Gastrocnemius medialis (tissue), 4 donors: ENCODE results near the gene EIF3D. TPM values are rescaled to one million over a fixed set of nuclear protein-coding genes. Genes with fewer than 3 reads are reported as not detected.
A peak's percentile ranks its signal among the peaks of the same experiment; 100 is the strongest.

Source experiments
- ATAC-seq, 2 donors: fragments of 150-250 bp; one replicate each; pipeline ENCODE4 v1.9.1; 2016
- DNase-seq, 2 donors: peaks; one replicate each; pipeline ENCODE4 v3.0.0-alpha.2; 2019
- H3K27ac ChIP-seq, 4 donors: fragments of 200-600 bp; sonication (generic); 1 replicate in 1 of 4; 2 replicates in 3 of 4; pipeline ENCODE4 v1.5.1; 2016 to 2018; ENCODE audit warnings: mild to moderate bottlenecking in 2 of 4, moderate library complexity in 1 of 4
- H3K27me3 ChIP-seq, 3 donors: fragments of 200-600 bp; sonication (generic) in 2 of 3; 1 replicate in 1 of 3; 2 replicates in 2 of 3; pipeline versions ENCODE4 v1.5.1 to v1.6.0; 2016 to 2019; ENCODE audit warnings: mild to moderate bottlenecking in 1 of 3, moderate library complexity in 1 of 3
- H3K36me3 ChIP-seq, 2 donors: fragments of 200-600 bp; sonication (generic) in 1 of 2; one replicate each; pipeline ENCODE4 v1.5.1; 2017 to 2018
- H3K4me1 ChIP-seq, 2 donors: fragments of 200-600 bp; sonication (generic) in 1 of 2; one replicate each; pipeline ENCODE4 v1.5.1; 2016 to 2017; ENCODE audit warnings: mild to moderate bottlenecking in 2 of 2
- H3K4me3 ChIP-seq, 4 donors: fragments of 200-600 bp; sonication (generic) in 3 of 4; 1 replicate in 1 of 4; 2 replicates in 3 of 4; pipeline ENCODE4 v1.5.1; 2016 to 2019; ENCODE audit warnings: mild to moderate bottlenecking in 2 of 4
- H3K9me3 ChIP-seq, 3 donors: fragments of 200-600 bp; sonication (generic) in 2 of 3; 1 replicate in 1 of 3; 2 replicates in 2 of 3; pipeline ENCODE4 v1.5.1; 2016 to 2019
- CTCF ChIP-seq, 5 experiments: fragments of 450-650 bp in 3 of 5; fragments of 200-600 bp in 2 of 5; sonication (generic) in 2 of 5; IDR thresholded peaks in 4 of 5; conservative IDR thresholded peaks in 1 of 5; 1 replicate in 4 of 5; 2 replicates in 1 of 5; pipeline ENCODE4 v1.5.1; 2016 to 2019; ENCODE audit warnings: antibody characterized with exemption in 5 of 5, mild to moderate bottlenecking in 3 of 5, moderate library complexity in 3 of 5
- POLR2A ChIP-seq, 2 donors: fragments of 450-650 bp; IDR thresholded peaks; one replicate each; pipeline ENCODE4 v1.6.1; 2017; ENCODE audit warnings: antibody characterized with exemption in 2 of 2, mild to moderate bottlenecking in 2 of 2, moderate library complexity in 2 of 2
- in situ Hi-C, 4 donors: fragments of 200-750 bp; cut with MboI; loops; one replicate each; pipeline versions ENCODE4 v1.15.0 to v1.8.0; 2017; ENCODE audit warnings: low sequenced_read_pairs in 4 of 4
- intact Hi-C: fragments of 100-400 bp; cut with DNase I; formaldehyde crosslinking; loops from one replicate; pipeline ENCODE4 v1.15.1; 2023; ENCODE audit warnings: low total_unique reads
- total RNA-seq, 4 donors: library from RNA; depleted of rRNA; stranded (reverse); fragments of >200 nt; gene quantifications; one replicate each; pipeline versions ENCODE4 v1.1.0 to v1.2.3, GENCODE V29; 2016

Gene EIF3D
- 100 to 1,000 TPM; 208 to 319 (median 290) TPM for total RNA-seq

- Histone ChIP-seq H3K27ac (peak within 1 kb of the TSS; percentile 88 to 97 (median 94)), H3K27me3 (no peaks in the 10 kb centered on the region), H3K36me3 (peaks cover 4 to 18% of the 10 kb centered on the region in 2 donors), H3K4me1 (peaks cover 11 to 12% of the 10 kb centered on the region in 2 donors), H3K4me3 (peak within 1 kb of the TSS; percentile 73 to 91 (median 80)), H3K9me3 (no peaks in the 10 kb centered on the region)
- intact Hi-C loops (loop anchor here (2.0 kb wide), 1 partner anchor 22 kb away; the partner anchor contains the start of gene FOXRED2), in situ Hi-C loops (no loop called here)
- TF ChIP-seq POLR2A (IDR thresholded peaks at IDR 0.05) (peak; percentile 65 to 84), CTCF (IDR thresholded peaks at IDR 0.05 in 4 of 5, conservative IDR thresholded peaks at IDR 0.05 in 1 of 5) (peak in 1 of 5 experiments; percentile 2)
- peak; percentile 98 to 99 for DNase-seq
- ATAC-seq = peak; percentile 97 to 98
Measured at GRCh38 chr22:36528795-36529751, at the start of gene EIF3D. Gene EIF3D, minus strand, starts transcription at chr22:36529166. Its CDS starts 3,045 bp downstream, at chr22:36526121.

- H3K9me3 ChIP-seq = no peaks in the 10 kb centered on the region
- intact Hi-C loops (no loop called here), in situ Hi-C loops (no loop called here)
- DNase-seq = no peak
- TF ChIP-seq POLR2A (IDR thresholded peaks at IDR 0.05) (no peak), CTCF (IDR thresholded peaks at IDR 0.05 in 4 of 5, conservative IDR thresholded peaks at IDR 0.05 in 1 of 5) (no peak)
- H3K4me1 ChIP-seq = no peaks in the 10 kb centered on the region
- no peak overlapping the region for H3K27ac ChIP-seq
- H3K36me3 ChIP-seq = no peaks in the 10 kb centered on the region
- ATAC-seq = no peak
- peaks cover 0 to 10% (median 5%) of the 10 kb centered on the region in 3 donors for H3K27me3 ChIP-seq
- no peak overlapping the region for H3K4me3 ChIP-seq
Measured at GRCh38 chr22:36578619-36579018, 49.7 kb upstream of the EIF3D start.

- in situ Hi-C loops = no loop called here
- peaks cover 0 to 8% (median 0%) of the 10 kb centered on the region in 3 donors for H3K27me3 ChIP-seq
- DNase-seq (no peak), ATAC-seq (no peak)
- no peaks in the 10 kb centered on the region for H3K9me3 ChIP-seq
- H3K27ac ChIP-seq = no peak overlapping the region
- no peaks in the 10 kb centered on the region for H3K4me1 ChIP-seq
- H3K4me3 ChIP-seq = no peak overlapping the region
- TF ChIP-seq CTCF (IDR thresholded peaks at IDR 0.05 in 4 of 5, conservative IDR thresholded peaks at IDR 0.05 in 1 of 5) (no peak), POLR2A (IDR thresholded peaks at IDR 0.05) (no peak)
- H3K36me3 ChIP-seq = no peaks in the 10 kb centered on the region
- intact Hi-C loops = no loop called here
Measured at GRCh38 chr22:36577019-36577418, 48.1 kb upstream of the EIF3D start.

- Histone ChIP-seq H3K36me3 (no peaks in the 10 kb centered on the region), H3K9me3 (no peaks in the 10 kb centered on the region), H3K4me1 (no peaks in the 10 kb centered on the region), H3K27ac (no peak overlapping the region), H3K27me3 (peaks cover 0 to 5% (median 2%) of the 10 kb centered on the region in 3 donors), H3K4me3 (no peak overlapping the region)
- in situ Hi-C loops = no loop called here
- TF ChIP-seq POLR2A (IDR thresholded peaks at IDR 0.05) (no peak), CTCF (IDR thresholded peaks at IDR 0.05 in 4 of 5, conservative IDR thresholded peaks at IDR 0.05 in 1 of 5) (no peak)
- DNase-seq = no peak
- ATAC-seq = no peak
- intact Hi-C loops = no loop called here
Measured at GRCh38 chr22:36574728-36575127, 45.8 kb upstream of the EIF3D start.
